DND-41 (cell line): ENCODE measurements around the gene SORBS1.

ENCODE experiments used
- EZH2 ChIP-seq: IDR thresholded peaks from 3 replicates; pipeline ENCODE4 v1.6.1; 2012; ENCODE audit warnings: borderline replicate concordance, low read depth, mild to moderate bottlenecking, moderate library complexity, low read length, inconsistent platforms; ENCODE audit not compliant: severe bottlenecking
- TF ChIP-seq, protein P1 (sequence below): IDR thresholded peaks from 2 replicates; pipeline ENCODE4 v1.5.1; 2012; ENCODE audit warnings: borderline replicate concordance, low read length, moderate library complexity, mild to moderate bottlenecking; ENCODE audit not compliant: poor library complexity, severe bottlenecking; ENCODE audit errors: extremely low read depth

DNA sequence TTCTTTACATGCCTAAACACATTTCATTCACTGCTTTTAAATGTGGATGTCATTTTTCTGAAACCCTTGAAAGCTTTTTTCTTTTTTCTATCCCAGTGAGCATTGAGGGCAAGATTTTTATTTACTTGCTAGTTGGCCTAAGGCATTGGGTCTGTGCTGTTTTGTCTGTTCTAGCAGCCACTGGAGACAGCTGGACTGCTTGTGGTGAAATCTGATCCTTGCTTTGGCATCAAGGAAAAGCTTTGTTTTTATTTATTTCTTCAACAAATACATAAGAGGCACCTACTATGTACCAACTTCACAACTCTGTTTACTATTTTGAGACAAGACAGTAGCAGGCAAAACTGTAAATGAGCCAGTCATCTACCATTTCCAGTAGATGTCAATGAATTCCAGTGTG, 241.9 kb downstream of the SORBS1 start:
- TF ChIP-seq, protein P1, sequence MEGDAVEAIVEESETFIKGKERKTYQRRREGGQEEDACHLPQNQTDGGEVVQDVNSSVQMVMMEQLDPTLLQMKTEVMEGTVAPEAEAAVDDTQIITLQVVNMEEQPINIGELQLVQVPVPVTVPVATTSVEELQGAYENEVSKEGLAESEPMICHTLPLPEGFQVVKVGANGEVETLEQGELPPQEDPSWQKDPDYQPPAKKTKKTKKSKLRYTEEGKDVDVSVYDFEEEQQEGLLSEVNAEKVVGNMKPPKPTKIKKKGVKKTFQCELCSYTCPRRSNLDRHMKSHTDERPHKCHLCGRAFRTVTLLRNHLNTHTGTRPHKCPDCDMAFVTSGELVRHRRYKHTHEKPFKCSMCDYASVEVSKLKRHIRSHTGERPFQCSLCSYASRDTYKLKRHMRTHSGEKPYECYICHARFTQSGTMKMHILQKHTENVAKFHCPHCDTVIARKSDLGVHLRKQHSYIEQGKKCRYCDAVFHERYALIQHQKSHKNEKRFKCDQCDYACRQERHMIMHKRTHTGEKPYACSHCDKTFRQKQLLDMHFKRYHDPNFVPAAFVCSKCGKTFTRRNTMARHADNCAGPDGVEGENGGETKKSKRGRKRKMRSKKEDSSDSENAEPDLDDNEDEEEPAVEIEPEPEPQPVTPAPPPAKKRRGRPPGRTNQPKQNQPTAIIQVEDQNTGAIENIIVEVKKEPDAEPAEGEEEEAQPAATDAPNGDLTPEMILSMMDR = no peak
- no peak for TF ChIP-seq EZH2
